GM10248 (cell line): ENCODE measurements around the gene PXK.

ENCODE experiments used
- CTCF ChIA-PET: fragments of 300-600 bp; sonication (Branson Sonifier 250); formaldehyde crosslinking; extraction: SDS; loops from one replicate; lab custom pipeline; 2021; ENCODE audit warnings: antibody characterized with exemption; lab: Yijun Ruan, JAX
- POLR2A ChIA-PET: fragments of 350-650 bp; sonication (Branson Sonifier 250); formaldehyde crosslinking; extraction: SDS; loops from one replicate; lab custom pipeline; 2020; ENCODE audit warnings: antibody characterized with exemption; lab: Yijun Ruan, JAX
- DNase-seq: peaks from one replicate; pipeline ENCODE4 v3.0.0; 2012; ENCODE audit errors: extremely low spot score
- TF ChIP-seq, protein P1 (sequence below): IDR thresholded peaks from 2 replicates; pipeline ENCODE4 v1.5.1; 2012; ENCODE audit warnings: mild to moderate bottlenecking, low read depth; ENCODE audit errors: extremely low read depth, missing control alignments, control extremely low read depth

PXK gene

DNA sequence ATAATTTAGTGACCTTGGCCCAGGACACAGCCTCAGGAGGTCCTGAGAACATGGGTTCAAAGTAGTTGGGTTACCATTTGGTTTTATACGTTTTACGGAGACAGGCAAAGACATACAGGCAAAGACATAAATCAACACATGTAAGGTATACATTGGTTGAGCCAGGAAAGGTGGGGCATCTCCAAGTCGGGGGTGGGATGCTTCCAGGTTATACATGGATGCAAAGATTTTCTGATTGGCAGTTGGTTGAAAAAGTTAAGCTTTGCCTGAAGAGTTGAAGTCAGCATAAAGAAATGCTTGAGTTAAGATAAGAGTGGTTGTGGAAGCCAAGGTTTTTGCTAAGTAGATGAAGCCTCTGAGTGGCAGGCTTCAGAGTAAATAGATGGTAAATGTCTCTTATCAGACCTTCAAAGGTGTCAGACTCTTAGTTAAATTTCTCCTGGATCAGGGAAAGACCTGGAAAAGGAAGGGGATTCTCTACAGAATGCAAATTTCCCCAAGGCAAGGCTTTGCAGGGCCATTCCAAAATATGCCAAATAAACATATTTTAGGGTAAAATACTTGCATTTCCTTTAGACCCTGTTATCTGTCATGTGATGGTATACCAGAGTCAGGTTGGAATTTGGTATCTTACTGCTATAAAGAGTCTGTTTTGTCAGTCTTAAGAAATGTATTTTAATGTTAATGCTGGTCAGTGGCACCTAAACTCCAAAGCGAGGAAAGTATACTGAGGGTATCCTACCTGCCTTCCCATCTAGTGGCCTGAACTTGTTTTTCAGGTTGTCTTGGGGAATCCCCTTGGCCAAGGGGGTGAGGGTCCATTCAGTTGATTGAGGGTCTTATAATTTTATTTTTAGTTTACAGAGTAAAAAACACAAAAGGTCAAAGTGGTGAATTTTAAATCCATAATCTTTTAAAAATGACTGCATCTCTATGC, 109.1 kb downstream of the PXK start:
- TF ChIP-seq, protein P1, sequence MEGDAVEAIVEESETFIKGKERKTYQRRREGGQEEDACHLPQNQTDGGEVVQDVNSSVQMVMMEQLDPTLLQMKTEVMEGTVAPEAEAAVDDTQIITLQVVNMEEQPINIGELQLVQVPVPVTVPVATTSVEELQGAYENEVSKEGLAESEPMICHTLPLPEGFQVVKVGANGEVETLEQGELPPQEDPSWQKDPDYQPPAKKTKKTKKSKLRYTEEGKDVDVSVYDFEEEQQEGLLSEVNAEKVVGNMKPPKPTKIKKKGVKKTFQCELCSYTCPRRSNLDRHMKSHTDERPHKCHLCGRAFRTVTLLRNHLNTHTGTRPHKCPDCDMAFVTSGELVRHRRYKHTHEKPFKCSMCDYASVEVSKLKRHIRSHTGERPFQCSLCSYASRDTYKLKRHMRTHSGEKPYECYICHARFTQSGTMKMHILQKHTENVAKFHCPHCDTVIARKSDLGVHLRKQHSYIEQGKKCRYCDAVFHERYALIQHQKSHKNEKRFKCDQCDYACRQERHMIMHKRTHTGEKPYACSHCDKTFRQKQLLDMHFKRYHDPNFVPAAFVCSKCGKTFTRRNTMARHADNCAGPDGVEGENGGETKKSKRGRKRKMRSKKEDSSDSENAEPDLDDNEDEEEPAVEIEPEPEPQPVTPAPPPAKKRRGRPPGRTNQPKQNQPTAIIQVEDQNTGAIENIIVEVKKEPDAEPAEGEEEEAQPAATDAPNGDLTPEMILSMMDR: no peak
- no peak for DNase-seq
- ChIA-PET CTCF (interaction anchor here (2.0 kb wide), 1 partner anchor 15 kb away, joined by 4 read pairs; no protein-coding TSS in a partner anchor), POLR2A (no interaction called here)

DNA sequence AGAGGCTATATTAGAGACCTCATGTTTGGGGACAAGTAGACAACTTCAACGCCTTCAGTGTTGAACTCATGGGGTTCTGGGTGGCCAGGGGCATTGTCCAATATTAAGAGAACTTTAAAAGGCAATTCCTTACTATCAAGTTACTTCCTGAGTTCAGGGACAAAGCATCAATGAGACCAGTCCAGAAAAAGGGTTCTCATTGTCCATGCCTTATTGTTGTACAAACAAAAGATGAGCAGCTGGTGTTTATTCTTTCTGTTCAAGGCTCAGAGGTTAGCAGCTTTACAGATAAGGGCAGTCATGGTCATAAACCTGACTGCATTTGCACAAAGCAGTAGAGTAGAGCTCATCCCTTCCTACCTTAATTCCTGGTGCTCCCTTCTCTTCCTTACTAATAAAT, 119.5 kb downstream of the PXK start:
- TF ChIP-seq, protein P1: no peak
- DNase-seq: no peak
- CTCF ChIA-PET: interaction anchor here (0.8 to 2.3 kb wide), 2 partner anchors 17 to 117 kb away, joined by 3 to 5 read pairs; no protein-coding TSS in a partner anchor
- POLR2A ChIA-PET: no interaction called here

DNA sequence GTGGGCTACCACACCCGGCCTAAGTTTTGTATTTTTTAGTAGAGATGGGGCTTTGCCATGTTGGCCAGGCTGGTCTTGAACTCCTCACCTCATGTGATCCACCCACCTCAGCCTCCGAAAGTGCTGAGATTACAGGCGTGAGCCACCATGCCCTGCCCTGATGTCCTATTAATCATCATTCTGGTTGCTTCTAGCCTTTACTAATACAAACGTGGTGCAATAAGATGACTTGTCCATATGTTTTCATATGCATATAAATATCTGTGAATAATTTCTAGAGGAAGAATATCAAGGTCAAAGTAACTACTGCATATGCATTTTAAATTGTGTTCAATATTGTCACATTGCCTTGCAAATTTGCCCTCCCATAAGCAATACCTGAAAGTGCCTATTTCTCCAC, 126.5 kb downstream of the PXK start:
- ChIA-PET CTCF (interaction anchor here (1.0 to 1.9 kb wide), 2 partner anchors 13 to 16 kb away, joined by 4 to 5 read pairs; no protein-coding TSS in a partner anchor), POLR2A (no interaction called here)
- no peak for DNase-seq
- TF ChIP-seq, protein P1: no peak

DNA sequence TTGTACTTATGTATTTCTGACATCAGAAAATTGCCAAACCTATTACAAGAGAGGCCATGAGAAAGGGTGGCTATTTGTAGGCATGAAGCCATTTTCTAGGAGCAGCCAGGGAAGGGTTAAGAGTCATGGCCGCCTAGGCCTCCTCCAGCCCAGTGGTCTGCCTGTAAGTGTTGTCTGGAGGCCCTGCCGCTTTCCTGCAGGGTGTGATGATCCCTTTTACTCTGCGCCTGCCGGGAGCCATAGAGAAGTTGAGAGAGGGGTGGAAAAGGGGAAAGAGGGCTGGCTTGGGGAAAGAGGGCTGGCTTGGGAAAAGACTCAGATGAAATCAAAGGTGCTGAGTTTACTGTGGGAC, 130.1 kb downstream of the PXK start:
- ChIA-PET CTCF (no interaction called here), POLR2A (no interaction called here)
- TF ChIP-seq, protein P1: no peak
- no peak for DNase-seq

DNA sequence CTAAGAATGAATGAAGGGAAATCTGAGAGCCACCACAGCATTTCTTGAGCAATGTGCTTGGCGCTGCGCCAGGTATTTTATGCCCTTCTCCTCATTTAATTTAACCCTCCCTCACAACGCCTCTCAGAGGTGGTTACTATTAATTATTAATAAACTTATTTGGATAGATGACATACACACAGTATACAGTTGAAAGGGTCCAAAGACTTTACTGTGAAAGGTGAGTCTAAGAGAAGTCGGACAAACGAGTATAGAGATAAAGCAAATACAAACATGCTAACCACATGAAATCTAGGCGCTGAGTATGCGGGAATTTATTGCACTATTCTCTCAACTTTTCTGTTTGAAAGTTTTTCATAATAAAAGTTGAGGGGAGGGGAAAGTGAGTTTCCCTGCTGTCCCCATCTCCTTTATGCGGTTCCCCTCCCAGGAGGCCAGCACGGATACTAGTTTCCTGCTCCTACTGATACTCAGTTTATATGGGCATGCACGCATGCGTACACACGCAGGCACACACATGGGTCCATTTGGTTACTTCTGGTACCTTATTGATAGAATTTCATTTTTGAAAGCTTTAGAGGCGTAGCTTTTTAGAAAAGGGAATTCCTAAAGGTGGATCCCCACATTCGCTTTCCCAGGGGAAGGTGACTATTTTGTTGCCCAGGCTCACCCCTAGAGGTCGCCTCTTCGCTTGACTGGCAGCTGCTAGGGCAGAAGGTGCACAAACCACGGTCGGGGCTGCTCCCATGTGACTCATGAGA, 130.7 kb downstream of the PXK start:
- POLR2A ChIA-PET: no interaction called here
- peak; percentile 79 for DNase-seq

DNA sequence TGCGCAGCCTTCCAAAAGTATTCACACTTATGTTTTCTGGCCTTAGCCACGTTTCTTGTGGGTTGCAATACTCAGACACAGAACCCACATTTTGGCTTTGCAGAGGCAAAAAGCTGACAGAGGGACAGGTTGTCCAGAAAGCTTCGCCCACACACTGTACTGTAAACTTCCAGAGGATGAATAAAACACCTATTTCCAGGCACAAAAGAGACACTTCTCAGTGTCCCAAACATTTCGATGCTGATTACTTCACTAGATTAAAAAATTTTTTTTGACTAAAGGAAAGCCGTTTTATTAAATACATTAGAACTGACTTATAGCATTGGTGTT, 131.2 kb downstream of the PXK start:
- no peak for DNase-seq
- TF ChIP-seq, protein P1: no peak
- POLR2A ChIA-PET: no interaction called here
- CTCF ChIA-PET: interaction anchor here (0.7 to 1.8 kb wide), 20 partner anchors 9 to 166 kb away, joined by 3 to 16 read pairs (median 3); partner anchors contain the start of genes HTD2, PDHB, PXK and RPP14

More for the DNA sequence above, 130.7 kb downstream of the PXK start:
- TF ChIP-seq, protein P1: peak; percentile 83
- CTCF ChIA-PET: interaction anchor here (0.6 to 1.8 kb wide), 21 partner anchors 8 to 247 kb away, joined by 3 to 16 read pairs (median 3); partner anchors contain the start of genes HTD2, PDHB, PXK and RPP14
